DND-41 (cell line): ENCODE data around the gene SMURF2.

Source experiments
- EZH2 ChIP-seq: IDR thresholded peaks from 3 replicates; pipeline ENCODE4 v1.6.1; 2012; ENCODE audit warnings: borderline replicate concordance, low read depth, mild to moderate bottlenecking, moderate library complexity, low read length, inconsistent platforms; ENCODE audit not compliant: severe bottlenecking
- TF ChIP-seq, protein P1 (sequence below): IDR thresholded peaks from 2 replicates; pipeline ENCODE4 v1.5.1; 2012; ENCODE audit warnings: borderline replicate concordance, low read length, moderate library complexity, mild to moderate bottlenecking; ENCODE audit not compliant: poor library complexity, severe bottlenecking; ENCODE audit errors: extremely low read depth

DNA sequence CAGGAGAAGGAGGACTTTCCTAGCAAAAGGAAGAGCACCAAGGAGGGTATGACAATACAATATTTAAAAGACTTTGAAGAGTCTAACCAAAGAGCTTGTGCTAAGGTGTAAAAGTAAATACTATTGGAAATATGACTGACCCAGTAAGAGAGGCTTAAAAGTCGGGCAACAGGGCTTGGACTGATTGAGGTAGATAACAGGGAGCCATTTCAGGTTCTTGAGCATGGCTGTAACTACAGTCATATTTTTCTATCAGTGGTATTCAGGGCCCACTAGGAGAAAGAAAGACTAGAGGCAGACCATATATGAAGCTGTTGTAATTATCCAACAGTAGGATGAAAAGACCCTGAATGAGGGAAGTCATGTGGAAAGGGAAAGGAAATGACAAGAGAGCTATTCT lies 62.3 kb downstream of the SMURF2 start:
- TF ChIP-seq, protein P1, sequence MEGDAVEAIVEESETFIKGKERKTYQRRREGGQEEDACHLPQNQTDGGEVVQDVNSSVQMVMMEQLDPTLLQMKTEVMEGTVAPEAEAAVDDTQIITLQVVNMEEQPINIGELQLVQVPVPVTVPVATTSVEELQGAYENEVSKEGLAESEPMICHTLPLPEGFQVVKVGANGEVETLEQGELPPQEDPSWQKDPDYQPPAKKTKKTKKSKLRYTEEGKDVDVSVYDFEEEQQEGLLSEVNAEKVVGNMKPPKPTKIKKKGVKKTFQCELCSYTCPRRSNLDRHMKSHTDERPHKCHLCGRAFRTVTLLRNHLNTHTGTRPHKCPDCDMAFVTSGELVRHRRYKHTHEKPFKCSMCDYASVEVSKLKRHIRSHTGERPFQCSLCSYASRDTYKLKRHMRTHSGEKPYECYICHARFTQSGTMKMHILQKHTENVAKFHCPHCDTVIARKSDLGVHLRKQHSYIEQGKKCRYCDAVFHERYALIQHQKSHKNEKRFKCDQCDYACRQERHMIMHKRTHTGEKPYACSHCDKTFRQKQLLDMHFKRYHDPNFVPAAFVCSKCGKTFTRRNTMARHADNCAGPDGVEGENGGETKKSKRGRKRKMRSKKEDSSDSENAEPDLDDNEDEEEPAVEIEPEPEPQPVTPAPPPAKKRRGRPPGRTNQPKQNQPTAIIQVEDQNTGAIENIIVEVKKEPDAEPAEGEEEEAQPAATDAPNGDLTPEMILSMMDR: no peak
- TF ChIP-seq EZH2: no peak
